ENCODE results near the gene EHMT2.

Gene EHMT2

DNA sequence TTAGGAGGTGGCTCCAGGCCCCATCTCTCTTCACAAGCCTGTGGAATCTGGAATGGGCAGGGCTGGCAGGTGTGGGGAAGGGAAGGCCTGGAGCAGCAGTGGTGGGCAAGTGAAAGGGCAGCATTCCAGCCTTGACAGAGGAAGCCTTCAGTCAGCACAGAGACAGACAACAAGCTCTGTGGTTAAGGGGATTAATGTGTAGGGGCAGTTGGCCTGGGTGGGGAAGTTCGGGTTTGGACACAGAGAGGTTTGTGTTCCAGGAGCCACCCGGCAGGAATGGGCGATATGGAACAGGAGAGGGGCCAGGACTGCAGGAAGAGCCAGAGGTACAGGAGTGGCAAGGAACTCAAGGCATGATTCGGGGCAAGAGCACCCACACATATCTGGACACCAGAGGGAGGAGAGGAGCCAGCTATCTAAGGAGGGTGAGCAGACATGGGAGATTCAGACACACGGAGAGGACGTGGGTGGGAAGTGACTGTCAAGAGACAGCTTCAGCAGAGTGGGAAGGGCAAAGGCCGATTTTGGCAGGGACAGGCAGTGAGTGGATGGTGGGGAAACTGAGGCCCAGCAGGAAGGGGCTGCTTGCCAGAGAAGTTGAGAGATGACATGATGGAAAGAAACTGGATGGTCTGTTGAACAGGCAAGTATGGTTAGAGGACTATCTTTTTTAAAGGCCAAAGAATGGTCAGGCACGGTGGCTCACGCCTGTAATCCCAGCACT lies 16.2 kb downstream of the EHMT2 start:
- Histone ChIP-seq H2BK15ac (ENCODE audit: low read depth, poor library complexity, severe bottlenecking) (no peak overlapping the region), H4K91ac (ENCODE audit: low read length) (no peak overlapping the region), H3K14ac (ENCODE audit: low read length in 2 of 2) (no peak overlapping the region), H3K4ac (ENCODE audit: low read depth in 1 of 2, low read length in 2 of 2) (no peak overlapping the region), H3K4me1 (ENCODE audit: control insufficient read depth, insufficient read depth, low read depth, low read length) (peaks cover 9% of the 10 kb centered on the region), H3K9me3 (ENCODE audit: control insufficient read depth, low read length) (no peaks in the 10 kb centered on the region), H3K9ac (ENCODE audit: low read length) (no peak overlapping the region), H2BK5ac (ENCODE audit: low read depth, low read length, poor library complexity, severe bottlenecking) (no peak overlapping the region), H3K27ac (ENCODE audit: low read length, poor library complexity, severe bottlenecking) (no peak overlapping the region), H3K23ac (ENCODE audit: low read length in 2 of 2) (no peak overlapping the region), H3K27me3 (ENCODE audit: control insufficient read depth in 1 of 2, insufficient read depth in 1 of 2, low read length in 2 of 2) (no peaks in the 10 kb centered on the region), H3K36me3 (ENCODE audit: control insufficient read depth in 1 of 2, insufficient read depth in 2 of 2, low read depth in 1 of 2, low read length in 2 of 2) (peaks cover 62 to 64% of the 10 kb centered on the region in 2 experiments), H2AFZ (ENCODE audit: low read depth, low read length) (no peak overlapping the region), H2BK120ac (ENCODE audit: low read depth, low read length) (no peak overlapping the region), H3K4me3 (ENCODE audit: insufficient read depth in 1 of 2, low read depth in 1 of 2, low read length in 2 of 2) (no peak overlapping the region), H3K79me1 (replicated peaks; ENCODE audit: low read length, poor library complexity, severe bottlenecking) (no peaks in the 10 kb centered on the region), H3K18ac (ENCODE audit: low read depth in 1 of 2, low read length in 2 of 2) (no peak overlapping the region), H2AK5ac (ENCODE audit: low read length, severe bottlenecking) (no peak overlapping the region), H4K8ac (ENCODE audit: low read length) (no peak overlapping the region), H3K4me2 (ENCODE audit: low read length, poor library complexity, severe bottlenecking) (no peak overlapping the region), H2BK12ac (ENCODE audit: low read length in 2 of 2) (no peak overlapping the region)
- 96% methylated on average over 9 of the region's 9 CpGs for WGBS
- DNase-seq = no peak

DNA sequence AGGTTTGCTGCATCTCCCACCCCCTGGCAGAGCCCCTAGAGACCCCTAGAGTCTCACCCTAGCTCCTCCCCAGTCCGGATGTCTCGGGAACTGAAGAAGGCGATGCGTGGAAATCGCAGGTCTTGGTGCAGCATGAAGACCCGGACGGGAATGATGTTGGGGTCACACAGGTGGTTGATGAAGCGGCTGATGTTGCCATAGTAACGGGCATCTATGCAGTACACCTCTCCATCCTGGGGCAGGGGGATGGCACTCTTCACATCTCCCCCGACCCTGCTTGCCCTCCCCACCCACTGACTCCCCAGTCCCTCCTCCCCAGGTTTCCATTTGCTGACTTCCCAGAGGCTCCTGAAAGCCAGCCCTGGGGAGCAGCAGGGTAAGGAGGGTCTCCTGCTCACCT lies 16.9 kb downstream of the EHMT2 start:
- no peaks in the 10 kb centered on the region for H3K79me1 ChIP-seq (replicated peaks; ENCODE audit: low read length, poor library complexity, severe bottlenecking)
- WGBS = 95% methylated on average over 9 of the region's 10 CpGs
- no peak overlapping the region for H2BK15ac ChIP-seq (ENCODE audit: low read depth, poor library complexity, severe bottlenecking)
- peaks cover 58 to 61% of the 10 kb centered on the region in 2 experiments for H3K36me3 ChIP-seq (ENCODE audit: control insufficient read depth in 1 of 2, insufficient read depth in 2 of 2, low read depth in 1 of 2, low read length in 2 of 2)
- H2AFZ ChIP-seq (ENCODE audit: low read depth, low read length) = no peak overlapping the region
- H3K4me3 ChIP-seq (ENCODE audit: insufficient read depth in 1 of 2, low read depth in 1 of 2, low read length in 2 of 2) = no peak overlapping the region
- H3K23ac ChIP-seq (ENCODE audit: low read length in 2 of 2) = no peak overlapping the region
- H4K8ac ChIP-seq (ENCODE audit: low read length) = no peak overlapping the region
- H4K91ac ChIP-seq (ENCODE audit: low read length) = no peak overlapping the region
- H2BK120ac ChIP-seq (ENCODE audit: low read depth, low read length) = no peak overlapping the region
- H2BK12ac ChIP-seq (ENCODE audit: low read length in 2 of 2) = no peak overlapping the region
- H3K4ac ChIP-seq (ENCODE audit: low read depth in 1 of 2, low read length in 2 of 2) = no peak overlapping the region
- peaks cover 9% of the 10 kb centered on the region for H3K4me1 ChIP-seq (ENCODE audit: control insufficient read depth, insufficient read depth, low read depth, low read length)
- no peak overlapping the region for H2BK5ac ChIP-seq (ENCODE audit: low read depth, low read length, poor library complexity, severe bottlenecking)
- H3K9ac ChIP-seq (ENCODE audit: low read length) = no peak overlapping the region
- no peak overlapping the region for H2AK5ac ChIP-seq (ENCODE audit: low read length, severe bottlenecking)
- H3K9me3 ChIP-seq (ENCODE audit: control insufficient read depth, low read length) = no peaks in the 10 kb centered on the region
- H3K14ac ChIP-seq (ENCODE audit: low read length in 2 of 2) = no peak overlapping the region
- no peak overlapping the region for H3K27ac ChIP-seq (ENCODE audit: low read length, poor library complexity, severe bottlenecking)
- H3K18ac ChIP-seq (ENCODE audit: low read depth in 1 of 2, low read length in 2 of 2) = no peak overlapping the region
- DNase-seq = no peak
- H3K4me2 ChIP-seq (ENCODE audit: low read length, poor library complexity, severe bottlenecking) = no peak overlapping the region
- no peaks in the 10 kb centered on the region for H3K27me3 ChIP-seq (ENCODE audit: control insufficient read depth in 1 of 2, insufficient read depth in 1 of 2, low read length in 2 of 2)

DNA sequence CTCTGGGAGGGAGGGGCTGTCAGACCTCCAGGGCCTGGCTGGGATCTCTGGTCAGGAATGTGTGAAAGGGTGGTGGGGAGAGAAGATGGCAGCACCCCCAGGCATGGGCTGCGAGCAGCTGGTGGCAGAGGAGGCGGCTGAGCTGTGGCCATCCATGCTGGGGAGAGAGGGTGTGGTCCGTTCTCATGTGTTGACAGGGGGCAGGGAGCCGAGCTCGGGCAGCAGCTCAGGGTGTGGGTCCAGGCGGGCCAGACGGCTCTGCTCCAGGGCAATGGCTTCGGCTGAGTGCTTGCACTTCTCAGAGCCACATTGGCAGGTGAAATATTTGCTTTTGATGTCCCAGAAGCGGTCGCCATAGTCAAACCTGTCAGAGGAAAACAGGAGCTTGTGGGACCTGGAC lies 17.6 kb downstream of the EHMT2 start:
- no peak overlapping the region for H3K4me3 ChIP-seq (ENCODE audit: insufficient read depth in 1 of 2, low read depth in 1 of 2, low read length in 2 of 2)
- H3K4me2 ChIP-seq (ENCODE audit: low read length, poor library complexity, severe bottlenecking) = no peak overlapping the region
- H3K9me3 ChIP-seq (ENCODE audit: control insufficient read depth, low read length) = no peaks in the 10 kb centered on the region
- no peak overlapping the region for H3K4ac ChIP-seq (ENCODE audit: low read depth in 1 of 2, low read length in 2 of 2)
- no peak overlapping the region for H2BK120ac ChIP-seq (ENCODE audit: low read depth, low read length)
- no peak overlapping the region for H3K18ac ChIP-seq (ENCODE audit: low read depth in 1 of 2, low read length in 2 of 2)
- no peaks in the 10 kb centered on the region for H3K79me1 ChIP-seq (replicated peaks; ENCODE audit: low read length, poor library complexity, severe bottlenecking)
- H2BK5ac ChIP-seq (ENCODE audit: low read depth, low read length, poor library complexity, severe bottlenecking) = no peak overlapping the region
- peaks cover 53 to 56% of the 10 kb centered on the region in 2 experiments for H3K36me3 ChIP-seq (ENCODE audit: control insufficient read depth in 1 of 2, insufficient read depth in 2 of 2, low read depth in 1 of 2, low read length in 2 of 2)
- no peak overlapping the region for H2BK12ac ChIP-seq (ENCODE audit: low read length in 2 of 2)
- WGBS = 97% methylated on average over 10 of the region's 10 CpGs
- no peak overlapping the region for H2AFZ ChIP-seq (ENCODE audit: low read depth, low read length)
- no peak overlapping the region for H3K9ac ChIP-seq (ENCODE audit: low read length)
- no peak overlapping the region for H2AK5ac ChIP-seq (ENCODE audit: low read length, severe bottlenecking)
- H2BK15ac ChIP-seq (ENCODE audit: low read depth, poor library complexity, severe bottlenecking) = no peak overlapping the region
- no peak overlapping the region for H4K91ac ChIP-seq (ENCODE audit: low read length)
- H4K8ac ChIP-seq (ENCODE audit: low read length) = no peak overlapping the region
- H3K23ac ChIP-seq (ENCODE audit: low read length in 2 of 2) = no peak overlapping the region
- DNase-seq = no peak
- H3K27me3 ChIP-seq (ENCODE audit: control insufficient read depth in 1 of 2, insufficient read depth in 1 of 2, low read length in 2 of 2) = no peaks in the 10 kb centered on the region
- H3K14ac ChIP-seq (ENCODE audit: low read length in 2 of 2) = no peak overlapping the region
- H3K27ac ChIP-seq (ENCODE audit: low read length, poor library complexity, severe bottlenecking) = no peak overlapping the region
- H3K4me1 ChIP-seq (ENCODE audit: control insufficient read depth, insufficient read depth, low read depth, low read length) = peaks cover 9% of the 10 kb centered on the region

DNA sequence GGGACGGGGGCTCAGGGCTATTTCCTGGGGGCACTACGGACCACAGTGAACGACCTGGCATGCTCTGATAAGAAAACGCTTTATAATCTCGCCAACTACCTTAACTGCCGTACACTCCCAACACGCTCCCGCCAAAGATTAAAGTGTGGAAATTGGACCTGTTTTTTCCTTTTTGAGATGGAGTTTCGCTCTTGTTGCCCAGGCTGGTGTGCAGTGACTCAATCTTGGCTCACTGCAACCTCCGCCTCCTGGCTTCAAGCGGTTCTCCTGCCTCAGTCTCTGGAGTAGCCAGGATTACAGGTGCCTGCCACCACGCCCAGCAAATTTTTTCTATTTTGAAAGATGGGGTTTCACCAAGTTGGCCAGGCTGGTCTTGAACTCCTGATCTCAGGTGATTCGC lies 18.4 kb downstream of the EHMT2 start:
- Histone ChIP-seq H3K4ac (ENCODE audit: low read depth in 1 of 2, low read length in 2 of 2) (no peak overlapping the region), H3K23ac (ENCODE audit: low read length in 2 of 2) (no peak overlapping the region)
- WGBS = 96% methylated on average over 13 of the region's 13 CpGs

More for the DNA sequence above, 18.4 kb downstream of the EHMT2 start:
- H2AK5ac ChIP-seq (ENCODE audit: low read length, severe bottlenecking) = no peak overlapping the region
- no peak overlapping the region for H4K8ac ChIP-seq (ENCODE audit: low read length)
- no peak for DNase-seq
- H3K18ac ChIP-seq (ENCODE audit: low read depth in 1 of 2, low read length in 2 of 2) = no peak overlapping the region
- no peak overlapping the region for H2BK5ac ChIP-seq (ENCODE audit: low read depth, low read length, poor library complexity, severe bottlenecking)
- H3K4me2 ChIP-seq (ENCODE audit: low read length, poor library complexity, severe bottlenecking) = no peak overlapping the region
- H3K79me1 ChIP-seq (replicated peaks; ENCODE audit: low read length, poor library complexity, severe bottlenecking) = no peaks in the 10 kb centered on the region
- H3K14ac ChIP-seq (ENCODE audit: low read length in 2 of 2) = no peak overlapping the region
- no peaks in the 10 kb centered on the region for H3K27me3 ChIP-seq (ENCODE audit: control insufficient read depth in 1 of 2, insufficient read depth in 1 of 2, low read length in 2 of 2)
- no peaks in the 10 kb centered on the region for H3K9me3 ChIP-seq (ENCODE audit: control insufficient read depth, low read length)
- no peak overlapping the region for H2BK12ac ChIP-seq (ENCODE audit: low read length in 2 of 2)
- H2BK120ac ChIP-seq (ENCODE audit: low read depth, low read length) = no peak overlapping the region
- no peak overlapping the region for H4K91ac ChIP-seq (ENCODE audit: low read length)
- no peak overlapping the region for H3K9ac ChIP-seq (ENCODE audit: low read length)
- no peak overlapping the region for H2AFZ ChIP-seq (ENCODE audit: low read depth, low read length)
- peaks cover 45 to 49% of the 10 kb centered on the region in 2 experiments for H3K36me3 ChIP-seq (ENCODE audit: control insufficient read depth in 1 of 2, insufficient read depth in 2 of 2, low read depth in 1 of 2, low read length in 2 of 2)
- H3K27ac ChIP-seq (ENCODE audit: low read length, poor library complexity, severe bottlenecking) = no peak overlapping the region
- H3K4me1 ChIP-seq (ENCODE audit: control insufficient read depth, insufficient read depth, low read depth, low read length) = peaks cover 9% of the 10 kb centered on the region
- peak overlapping the region; percentile 8 for H2BK15ac ChIP-seq (ENCODE audit: low read depth, poor library complexity, severe bottlenecking)
- H3K4me3 ChIP-seq (ENCODE audit: insufficient read depth in 1 of 2, low read depth in 1 of 2, low read length in 2 of 2) = no peak overlapping the region

Data from mesenchymal stem cell (in vitro differentiated cells and primary cell).